GM18520 (cell line): Measurements from ENCODE around the gene STX5.
A peak's percentile ranks its signal among the peaks of the same experiment; 100 is the strongest.
"Not testable (repeated sequence)": the region's sequence is repeated elsewhere in the genome, so short reads cannot be mapped to it uniquely, and the experiment has no call there.

ENCODE experiments used
- ATAC-seq: cut with Tn5 transposase; IDR thresholded peaks from one replicate; pipeline ENCODE4 v1.9.1; 2021; ENCODE audit not compliant: unreplicated experiment

STX5 gene

GRCh38 chr11:62786318-62787004 lies 45.4 kb downstream of the STX5 start:
- ATAC-seq: peak; percentile 52

- no peak for ATAC-seq
Measured at GRCh38 chr11:62782753-62783152, 49.1 kb downstream of the STX5 start.

- no peak for ATAC-seq
Measured at GRCh38 chr11:62778441-62778840, 53.4 kb downstream of the STX5 start.

- no peak for ATAC-seq
Measured at GRCh38 chr11:62777389-62777788, 54.5 kb downstream of the STX5 start.

- no peak for ATAC-seq
Measured at GRCh38 chr11:62775646-62776045, 56.2 kb downstream of the STX5 start.

GRCh38 chr11:62774407-62774806 lies 57.4 kb downstream of the STX5 start:
- ATAC-seq: no peak

GRCh38 chr11:62771144-62772021 lies 60.5 kb downstream of the STX5 start, which contains the start of gene TAF6L:
TSS of gene TAF6L (plus strand) at chr11:62771396. CDS start at chr11:62775784, 4,388 bp downstream.
- ATAC-seq: peak; percentile 85

- no peak for ATAC-seq
Measured at GRCh38 chr11:62770778-62771143, 61.1 kb downstream of the STX5 start.

- ATAC-seq: not testable (repeated sequence)
Measured at GRCh38 chr11:62760867-62761227, 71.0 kb downstream of the STX5 start.

GRCh38 chr11:62757846-62758788 lies 73.7 kb downstream of the STX5 start:
- ATAC-seq: no peak
